Fibroblast of lung (primary cell): ENCODE measurements around the gene FAM78A. TPM values are rescaled to one million over a fixed set of nuclear protein-coding genes. Genes with fewer than 3 reads are reported as not detected.

Source experiments
- DNase-seq, 2 donors: peaks; one replicate each; pipeline versions ENCODE4 v3.0.0 to v3.0.0-alpha.2; 2010; ENCODE audit warnings: low read depth in 2 of 2
- H2AFZ ChIP-seq: 2 replicates; pipeline ENCODE4 v1.5.1; 2012; ENCODE audit warnings: low read length, control low read depth, inconsistent platforms
- H3K27ac ChIP-seq: 2 replicates; pipeline ENCODE4 v1.5.1; 2011; ENCODE audit warnings: low read length, control low read depth; ENCODE audit not compliant: insufficient read depth
- H3K27me3 ChIP-seq: 2 replicates; pipeline ENCODE4 v1.5.1; 2011; ENCODE audit warnings: mild to moderate bottlenecking, low read length; ENCODE audit not compliant: control insufficient read depth, insufficient read depth
- H3K36me3 ChIP-seq: 2 replicates; pipeline ENCODE4 v1.5.1; 2011; ENCODE audit warnings: low read length; ENCODE audit not compliant: control insufficient read depth, insufficient read depth
- H3K4me1 ChIP-seq: 2 replicates; pipeline ENCODE4 v1.5.1; 2011; ENCODE audit warnings: low read length; ENCODE audit not compliant: control insufficient read depth, insufficient read depth; ENCODE audit errors: extremely low read depth
- H3K4me2 ChIP-seq: 2 replicates; pipeline ENCODE4 v1.5.1; 2011; ENCODE audit warnings: low read length, control low read depth; ENCODE audit not compliant: insufficient read depth; ENCODE audit errors: extremely low read depth
- H3K4me3 ChIP-seq, 4 experiments: fragments of 200-600 bp in 1 of 4; sonication (generic) in 1 of 4; replicated peaks in 1 of 4; 2 replicates each; pipeline ENCODE4 v1.5.1; 2011 to 2016; ENCODE audit warnings: low read length in 4 of 4, low read depth in 3 of 4, mild to moderate bottlenecking in 3 of 4, control low read depth in 2 of 4, inconsistent platforms in 1 of 4, mixed read lengths in 1 of 4; ENCODE audit not compliant: insufficient read depth in 1 of 4; ENCODE audit errors: control extremely low read depth in 1 of 4
- H3K79me2 ChIP-seq: 2 replicates; pipeline ENCODE4 v1.5.1; 2012; ENCODE audit warnings: mild to moderate bottlenecking, low read length, inconsistent platforms; ENCODE audit not compliant: control insufficient read depth, insufficient read depth
- H3K9ac ChIP-seq: 2 replicates; pipeline ENCODE4 v1.5.1; 2011; ENCODE audit warnings: mild to moderate bottlenecking, low read length, control low read depth; ENCODE audit not compliant: insufficient read depth
- H3K9me3 ChIP-seq: 2 replicates; pipeline ENCODE4 v1.5.1; 2012; ENCODE audit warnings: low read depth, low read length; ENCODE audit not compliant: control insufficient read depth, insufficient read depth
- H4K20me1 ChIP-seq: 2 replicates; pipeline ENCODE4 v1.5.1; 2011; ENCODE audit warnings: low read length; ENCODE audit not compliant: control insufficient read depth, insufficient read depth; ENCODE audit errors: extremely low read depth
- CTCF ChIP-seq, 2 donors: IDR thresholded peaks in 1 of 2; conservative IDR thresholded peaks in 1 of 2; 1 replicate in 1 of 2; 2 replicates in 1 of 2; pipeline ENCODE4 v1.5.1; 2011 to 2012; ENCODE audit warnings: low read length in 2 of 2, control low read depth in 1 of 2, inconsistent platforms in 1 of 2, low read depth in 1 of 2, mild to moderate bottlenecking in 1 of 2
- EZH2 ChIP-seq: IDR thresholded peaks from 2 replicates; pipeline ENCODE4 v1.5.1; 2012; ENCODE audit warnings: low read length, control low read depth, mild to moderate bottlenecking; ENCODE audit errors: missing control alignments
- polyA plus RNA-seq, 2 donors: library from polyadenylated mRNA; depleted of rRNA in 1 of 2; stranded (reverse) in 1 of 2; unstranded in 1 of 2; fragments of >200 nt; gene quantifications; 2 replicates each; pipeline ENCODE4 v1.2.1, GENCODE V29; 2011 to 2012; ENCODE audit warnings: missing spikeins in 1 of 2
- total RNA-seq: library from RNA; depleted of rRNA; stranded (reverse); fragments of >200 nt; gene quantifications from 2 replicates; pipeline ENCODE4 v1.2.1, GENCODE V29; 2014

The FAM78A gene
- total and polyA plus RNA-seq, 2 donors (not counting 1 experiment from before 2014, with no cell fraction given) = 0.26 to 0.33 TPM

- Histone ChIP-seq H3K27me3 (no peaks in the 10 kb centered on the region), H4K20me1 (no peaks in the 10 kb centered on the region), H3K27ac (no peak overlapping the region), H3K9me3 (no peaks in the 10 kb centered on the region), H2AFZ (no peak overlapping the region), H3K4me2 (no peak overlapping the region), H3K4me3 (no peak overlapping the region), H3K4me1 (no peaks in the 10 kb centered on the region), H3K36me3 (peaks cover 6% of the 10 kb centered on the region), H3K79me2 (no peaks in the 10 kb centered on the region), H3K9ac (no peak overlapping the region)
- DNase-seq = no peak
- no peak for TF ChIP-seq CTCF (conservative IDR thresholded peaks at IDR 0.05 in 1 of 2, IDR thresholded peaks at IDR 0.05 in 1 of 2; ENCODE audit: low read depth in 1 of 2, low read length in 2 of 2)
- no peak for TF ChIP-seq EZH2
These were observed 42.3 kb downstream of the FAM78A start for GRCh38 chr9:131233995-131234394.

- no peak overlapping the region for H2AFZ ChIP-seq
- no peak for DNase-seq
- H4K20me1 ChIP-seq = no peaks in the 10 kb centered on the region
- H3K4me3 ChIP-seq = no peak overlapping the region
- H3K27me3 ChIP-seq = no peaks in the 10 kb centered on the region
- H3K4me2 ChIP-seq = no peak overlapping the region
- H3K9ac ChIP-seq = no peak overlapping the region
- peaks cover under 1% of the 10 kb centered on the region for H3K4me1 ChIP-seq
- TF ChIP-seq CTCF (conservative IDR thresholded peaks at IDR 0.05 in 1 of 2, IDR thresholded peaks at IDR 0.05 in 1 of 2; ENCODE audit: low read depth in 1 of 2, low read length in 2 of 2) = no peak
- no peak for TF ChIP-seq EZH2
- no peaks in the 10 kb centered on the region for H3K9me3 ChIP-seq
- H3K79me2 ChIP-seq = no peaks in the 10 kb centered on the region
- peaks cover 8% of the 10 kb centered on the region for H3K36me3 ChIP-seq
- no peak overlapping the region for H3K27ac ChIP-seq
These were observed 42.8 kb downstream of the FAM78A start for GRCh38 chr9:131233556-131233955.

GRCh38 chr9:131228988-131229387 is 47.3 kb downstream of the FAM78A start:
- H3K4me1 ChIP-seq = peaks cover 2% of the 10 kb centered on the region
- TF ChIP-seq EZH2 (no peak), CTCF (conservative IDR thresholded peaks at IDR 0.05 in 1 of 2, IDR thresholded peaks at IDR 0.05 in 1 of 2; ENCODE audit: low read depth in 1 of 2, low read length in 2 of 2) (no peak)
- H3K79me2 ChIP-seq = no peaks in the 10 kb centered on the region
- peak; percentile 79 to 86 for DNase-seq
- H2AFZ ChIP-seq = no peak overlapping the region
- peaks cover 10% of the 10 kb centered on the region for H3K36me3 ChIP-seq
- H3K4me3 ChIP-seq = no peak overlapping the region
- H3K27me3 ChIP-seq = no peaks in the 10 kb centered on the region
- no peak overlapping the region for H3K27ac ChIP-seq
- no peak overlapping the region for H3K4me2 ChIP-seq
- H3K9me3 ChIP-seq = no peaks in the 10 kb centered on the region
- H3K9ac ChIP-seq = no peak overlapping the region
- no peaks in the 10 kb centered on the region for H4K20me1 ChIP-seq
